ENCODE data around the gene TACC3.

TACC3 gene

GRCh38 chr4:1778642-1779392 lies 57.5 kb downstream of the TACC3 start:
- no peak for DNase-seq

GRCh38 chr4:1779588-1780382 lies 58.5 kb downstream of the TACC3 start:
- DNase-seq = no peak

- no peak for DNase-seq
Observed at GRCh38 chr4:1780435-1780834, 59.1 kb downstream of the TACC3 start.

GRCh38 chr4:1783015-1783414 lies 61.7 kb downstream of the TACC3 start:
- DNase-seq = no peak

- DNase-seq = no peak
Observed at GRCh38 chr4:1783970-1784369, 62.6 kb downstream of the TACC3 start.

- DNase-seq = no peak
Observed at GRCh38 chr4:1784395-1784788, 63.1 kb downstream of the TACC3 start.

GRCh38 chr4:1784789-1785591 lies 63.7 kb downstream of the TACC3 start:
- no peak for DNase-seq

GRCh38 chr4:1785592-1785991 lies 64.3 kb downstream of the TACC3 start:
- DNase-seq = no peak

GRCh38 chr4:1786544-1787362 lies 65.4 kb downstream of the TACC3 start:
- DNase-seq = no peak

- no peak for DNase-seq
Observed at GRCh38 chr4:1787411-1788077, 66.2 kb downstream of the TACC3 start.

GRCh38 chr4:1788254-1788973 lies 67.1 kb downstream of the TACC3 start:
- DNase-seq = no peak

- no peak for DNase-seq
Observed at GRCh38 chr4:1789552-1789951, 68.2 kb downstream of the TACC3 start.

- DNase-seq = no peak
Observed at GRCh38 chr4:1790005-1790404, 68.7 kb downstream of the TACC3 start.

- DNase-seq = no peak
Observed at GRCh38 chr4:1792158-1792831, 71.0 kb downstream of the TACC3 start.

- DNase-seq = peak; percentile 17 to 37
Observed at GRCh38 chr4:1792832-1793495, 71.6 kb downstream of the TACC3 start, which contains the start of gene FGFR3. Gene FGFR3 (plus strand): TSS chr4:1793293. CDS start chr4:1793935, 642 bp downstream.

GRCh38 chr4:1793496-1793840 lies 72.1 kb downstream of the TACC3 start:
- DNase-seq = peak in 1 of 2 donors; percentile 14

GRCh38 chr4:1793940-1794808 lies 72.9 kb downstream of the TACC3 start:
- no peak for DNase-seq
